H1 (cell line): Measurements from ENCODE around the gene OSM. TPM values are rescaled to one million over a fixed set of nuclear protein-coding genes. Genes with fewer than 3 reads are reported as not detected.

Source experiments
- CTCF ChIA-PET: fragments of 300-600 bp; sonication (Branson Sonifier 250); formaldehyde crosslinking; loops from one replicate; lab custom pipeline; 2021; ENCODE audit not compliant: partially characterized antibody; lab: Charles Lee
- POLR2A ChIA-PET: fragments of 300-600 bp; sonication (Branson Sonifier 250); formaldehyde crosslinking; loops from one replicate; lab custom pipeline; 2021; ENCODE audit warnings: inconsistent platforms; ENCODE audit not compliant: partially characterized antibody; lab: Charles Lee
- DNase-seq, 2 experiments: peaks; one replicate each; pipeline versions ENCODE4 v3.0.0 to v3.0.0-alpha.2; 2010 to 2022; ENCODE audit warnings: low spot score in 2 of 2, low read depth in 1 of 2, mixed read lengths in 1 of 2
- FAIRE-seq: peaks from 2 replicates; lab custom pipeline; 2011; peaks lifted over from hg19 to GRCh38; lab: Jason Lieb, UNC
- H2AFZ ChIP-seq: 2 replicates; pipeline ENCODE4 v1.8.1; 2012; ENCODE audit warnings: low read length, inconsistent platforms
- H2AK5ac ChIP-seq: 2 replicates; pipeline ENCODE4 v1.6.1; 2013; ENCODE audit warnings: low read depth, low read length
- H2BK120ac ChIP-seq: replicated peaks from 2 replicates; pipeline ENCODE3; 2013; ENCODE audit warnings: low read depth, low read length, inconsistent platforms
- H2BK12ac ChIP-seq: 2 replicates; pipeline ENCODE4 v1.6.1; 2013; ENCODE audit warnings: low read depth, low read length
- H2BK15ac ChIP-seq: 2 replicates; pipeline ENCODE4 v1.6.1; 2013; ENCODE audit warnings: low read length
- H2BK20ac ChIP-seq: 2 replicates; pipeline ENCODE4 v1.6.1; 2013; ENCODE audit warnings: low read length
- H2BK5ac ChIP-seq: 2 replicates; pipeline ENCODE4 v1.6.1; 2013; ENCODE audit warnings: low read depth, low read length
- H3K14ac ChIP-seq: 2 replicates; pipeline ENCODE4 v1.6.1; 2013; ENCODE audit warnings: inconsistent platforms; ENCODE audit not compliant: insufficient read length
- H3K18ac ChIP-seq: 2 replicates; pipeline ENCODE4 v1.6.1; 2013; ENCODE audit warnings: low read length; ENCODE audit errors: extremely low read depth
- H3K23ac ChIP-seq: 2 replicates; pipeline ENCODE4 v1.6.1; 2013; ENCODE audit warnings: inconsistent platforms; ENCODE audit not compliant: insufficient read length
- H3K23me2 ChIP-seq: 2 replicates; pipeline ENCODE4 v1.6.1; 2013; ENCODE audit warnings: low read depth, low read length
- H3K27ac ChIP-seq: 2 replicates; pipeline ENCODE4 v1.6.1; 2011; ENCODE audit warnings: low read depth, low read length, inconsistent platforms
- H3K27me3 ChIP-seq, 4 experiments: replicated peaks in 1 of 4; 1 replicate in 1 of 4; 2 replicates in 3 of 4; pipeline versions ENCODE4 v1.6.1 to v1.8.1; 2011 to 2013; ENCODE audit warnings: low read length in 3 of 4, mild to moderate bottlenecking in 3 of 4, inconsistent platforms in 2 of 4, mixed read lengths in 2 of 4, moderate library complexity in 1 of 4; ENCODE audit not compliant: control insufficient read depth in 3 of 4, insufficient read depth in 3 of 4; ENCODE audit errors: extremely low read depth in 1 of 4
- H3K36me3 ChIP-seq, 4 experiments: 2 replicates each; pipeline versions ENCODE4 v1.6.1 to v1.8.1; 2011 to 2013; ENCODE audit warnings: mild to moderate bottlenecking in 4 of 4, low read length in 3 of 4, moderate library complexity in 2 of 4, control low read depth in 1 of 4, inconsistent platforms in 1 of 4; ENCODE audit not compliant: insufficient read depth in 4 of 4, control insufficient read depth in 2 of 4
- H3K4ac ChIP-seq: replicated peaks from 2 replicates; pipeline ENCODE3; 2013; ENCODE audit warnings: low read length, low read depth, mixed read lengths, inconsistent platforms; ENCODE audit not compliant: insufficient read length
- H3K4me1 ChIP-seq, 4 experiments: replicated peaks in 1 of 4; 1 replicate in 1 of 4; 2 replicates in 3 of 4; pipeline versions ENCODE4 v1.6.1 to v1.8.1; 2011 to 2013; ENCODE audit warnings: low read length in 3 of 4, inconsistent platforms in 2 of 4, mixed read lengths in 1 of 4; ENCODE audit not compliant: insufficient read depth in 4 of 4, control insufficient read depth in 3 of 4
- H3K4me2 ChIP-seq, 2 experiments: 2 replicates each; pipeline versions ENCODE4 v1.6.1 to v1.8.1; 2011 to 2013; ENCODE audit warnings: low read depth in 2 of 2, low read length in 2 of 2, control low read depth in 1 of 2, inconsistent platforms in 1 of 2, mild to moderate bottlenecking in 1 of 2; ENCODE audit not compliant: insufficient read depth in 1 of 2
- H3K4me3 ChIP-seq, 4 experiments: fragments of 200-600, 300-600 bp in 1 of 4; sonication (generic), shearing (Covaris generic), sonication (Bioruptor Twin) in 1 of 4; 2 replicates each; pipeline versions ENCODE4 v1.5.1 to v1.8.1; 2011 to 2016; ENCODE audit warnings: low read length in 4 of 4, low read depth in 3 of 4, control low read depth in 2 of 4, inconsistent platforms in 2 of 4, mild to moderate bottlenecking in 2 of 4, mixed read lengths in 1 of 4, moderate library complexity in 1 of 4; ENCODE audit not compliant: insufficient read depth in 2 of 4; ENCODE audit errors: extremely low read depth in 1 of 4
- H3K56ac ChIP-seq: replicated peaks from 2 replicates; pipeline ENCODE3; 2013; ENCODE audit warnings: low read depth, mild to moderate bottlenecking, mixed read lengths, low read length, inconsistent platforms; ENCODE audit not compliant: insufficient read length
- H3K79me1 ChIP-seq: 2 replicates; pipeline ENCODE4 v1.6.1; 2013; ENCODE audit warnings: low read depth, low read length, control low read depth
- H3K79me2 ChIP-seq, 2 experiments: 2 replicates each; pipeline versions ENCODE4 v1.6.1 to v1.8.1; 2012 to 2013; ENCODE audit warnings: low read length in 2 of 2, mild to moderate bottlenecking in 2 of 2, inconsistent platforms in 1 of 2; ENCODE audit not compliant: insufficient read depth in 2 of 2, control insufficient read depth in 1 of 2
- H3K9ac ChIP-seq, 4 experiments: replicated peaks in 1 of 4; 1 replicate in 1 of 4; 2 replicates in 3 of 4; pipeline versions ENCODE4 v1.6.1 to v1.8.1; 2011 to 2013; ENCODE audit warnings: low read depth in 3 of 4, low read length in 3 of 4, control low read depth in 2 of 4, mild to moderate bottlenecking in 2 of 4, moderate library complexity in 2 of 4, inconsistent platforms in 1 of 4; ENCODE audit errors: extremely low read depth in 1 of 4
- H3K9me3 ChIP-seq, 2 experiments: 2 replicates each; pipeline versions ENCODE4 v1.6.1 to v1.8.1; 2012 to 2013; ENCODE audit warnings: mild to moderate bottlenecking in 2 of 2, moderate library complexity in 2 of 2, control low read depth in 1 of 2, inconsistent platforms in 1 of 2, low read depth in 1 of 2, low read length in 1 of 2, mixed read lengths in 1 of 2; ENCODE audit not compliant: insufficient read depth in 2 of 2
- H4K20me1 ChIP-seq, 2 experiments: replicated peaks in 1 of 2; 2 replicates each; pipeline versions ENCODE3 to v1.8.1; 2011 to 2013; ENCODE audit warnings: inconsistent platforms in 2 of 2, low read length in 2 of 2, mild to moderate bottlenecking in 1 of 2; ENCODE audit not compliant: insufficient read depth in 2 of 2, control insufficient read depth in 1 of 2
- H4K5ac ChIP-seq: 2 replicates; pipeline ENCODE4 v1.6.1; 2013; ENCODE audit warnings: low read length, low read depth, mixed read lengths, inconsistent platforms; ENCODE audit not compliant: insufficient read length
- H4K8ac ChIP-seq: 2 replicates; pipeline ENCODE4 v1.8.0; 2013; ENCODE audit warnings: mild to moderate bottlenecking, moderate library complexity, low read length, inconsistent platforms; ENCODE audit not compliant: insufficient read depth; ENCODE audit errors: extremely low read depth
- H4K91ac ChIP-seq: replicated peaks from 2 replicates; pipeline ENCODE3; 2013; ENCODE audit warnings: low read length, mixed read lengths, inconsistent platforms; ENCODE audit not compliant: insufficient read length
- ATF3 ChIP-seq: IDR thresholded peaks from 2 replicates; pipeline ENCODE4 v1.6.1; 2011; ENCODE audit warnings: low read depth, mild to moderate bottlenecking, low read length; ENCODE audit not compliant: insufficient read depth
- BCL11A ChIP-seq, 2 experiments: IDR thresholded peaks; one replicate each; pipeline ENCODE4 v1.6.1; 2011; ENCODE audit warnings: low read depth in 2 of 2, low read length in 2 of 2, mild to moderate bottlenecking in 2 of 2
- BRCA1 ChIP-seq: IDR thresholded peaks from 2 replicates; pipeline ENCODE4 v1.6.1; 2012; ENCODE audit warnings: low read depth, low read length, improper control_type of control experiment
- CTBP2 ChIP-seq: IDR thresholded peaks from 2 replicates; pipeline ENCODE4 v1.7.0; 2011; ENCODE audit warnings: borderline replicate concordance, mild to moderate bottlenecking, moderate library complexity, mixed read lengths, low read length; ENCODE audit not compliant: insufficient read depth, insufficient read length
- GABPA ChIP-seq: IDR thresholded peaks from 2 replicates; pipeline ENCODE4 v1.6.1; 2011; ENCODE audit warnings: mild to moderate bottlenecking, low read length, moderate library complexity, borderline replicate concordance; ENCODE audit not compliant: insufficient read depth
- JUN ChIP-seq: IDR thresholded peaks from 2 replicates; pipeline ENCODE4 v1.6.1; 2011; ENCODE audit warnings: low read depth, mild to moderate bottlenecking, improper control_type of control experiment, low read length
- MAFK ChIP-seq: IDR thresholded peaks from 2 replicates; pipeline ENCODE4 v1.6.1; 2012; ENCODE audit warnings: low read depth, mild to moderate bottlenecking, improper control_type of control experiment, low read length
- MAX ChIP-seq: IDR thresholded peaks from 2 replicates; pipeline ENCODE4 v1.6.1; 2012; ENCODE audit warnings: inconsistent platforms
- NRF1 ChIP-seq: IDR thresholded peaks from 2 replicates; pipeline ENCODE4 v1.6.1; 2011; ENCODE audit warnings: mild to moderate bottlenecking, low read depth, low read length, improper control_type of control experiment
- SAP30 ChIP-seq: fragments of 300-600 bp; sonication (generic); IDR thresholded peaks from 2 replicates; pipeline ENCODE4 v1.7.1; 2012; ENCODE audit warnings: low read length, moderate library complexity, mild to moderate bottlenecking, inconsistent platforms; ENCODE audit not compliant: insufficient read depth, insufficient replicate concordance
- SIRT6 ChIP-seq: IDR thresholded peaks from one replicate; pipeline ENCODE4 v1.7.1; 2012; ENCODE audit warnings: low read length, inconsistent platforms
- TCF12 ChIP-seq: IDR thresholded peaks from 2 replicates; pipeline ENCODE4 v1.6.1; 2011; ENCODE audit warnings: low read depth, mild to moderate bottlenecking, low read length
- WGBS, 2 experiments: shearing (Covaris generic) in 1 of 2; methylation state at CpG; one replicate each; pipeline versions ENCODE4 v1.1.6 to v1.1.7; 2013 to 2015; ENCODE audit warnings: low lambda C conversion rate in 2 of 2, mixed read lengths in 2 of 2, inconsistent platforms in 1 of 2, low coverage in 1 of 2, missing lambda C conversion rate in 1 of 2; ENCODE audit not compliant: insufficient replicate concordance in 2 of 2, insufficient coverage in 1 of 2, insufficient read length in 1 of 2; ENCODE audit errors: extremely low coverage in 1 of 2, missing lambda C conversion rate in 1 of 2; 5-methylcytosine and 5-hydroxymethylcytosine counted together
- polyA plus RNA-seq, 7 experiments: library from polyadenylated mRNA; depleted of rRNA in 3 of 7; stranded (reverse) in 5 of 7; unstranded in 2 of 7; fragments of >200 nt in 5 of 7; fragments of 200-250 nt in 2 of 7; gene quantifications; 1 replicate in 5 of 7; 2 replicates in 1 of 7; 4 replicates in 1 of 7; pipeline versions ENCODE4 v1.2.1 to v1.2.3, GENCODE V29; 2011 to 2013; ENCODE audit warnings: missing spikeins in 2 of 7, mixed read lengths in 2 of 7
- total RNA-seq: library from RNA; stranded (reverse); fragmentation: NEBNext Ultra II Directional; extraction: Animal tissue kit (Norgen Biotek cat#: 25700); gene quantifications from 2 replicates; pipeline ENCODE4 v1.2.1, GENCODE V29; 2021

Gene OSM
- total and polyA plus RNA-seq, 2 of the 8 experiments (the other 6 are each of a cell fraction or from before 2014, with no cell fraction given), result not detected

- H4K5ac ChIP-seq, result no peak overlapping the region
- H2BK12ac ChIP-seq, result no peak overlapping the region
- WGBS, 2 experiments, result 90% methylated on average over 9 of the region's 9 CpGs; no CpG with 5 or more reads in 1 of the 2 experiments
- no peak overlapping the region for H3K14ac ChIP-seq
- no peak overlapping the region for H3K4me2 ChIP-seq
- no peak overlapping the region for H3K18ac ChIP-seq
- H3K23me2 ChIP-seq, result no peaks in the 10 kb centered on the region
- no peaks in the 10 kb centered on the region for H3K36me3 ChIP-seq
- H4K91ac ChIP-seq, result no peak overlapping the region
- H3K27me3 ChIP-seq, result no peaks in the 10 kb centered on the region
- no peaks in the 10 kb centered on the region for H4K20me1 ChIP-seq
- H2BK120ac ChIP-seq, result no peak overlapping the region
- no peak overlapping the region for H3K4me3 ChIP-seq
- ChIA-PET POLR2A (interaction anchor here (0.8 kb wide), 1 partner anchor 58 kb away, joined by 3 read pairs; the partner anchor contains the start of genes CCDC157 and SF3A1), CTCF (interaction anchor here (0.9 to 5.7 kb wide), 8 partner anchors 9 to 190 kb away, joined by 3 to 31 read pairs (median 5); partner anchors contain the start of genes CASTOR1 and TBC1D10A)
- H3K4ac ChIP-seq, result no peak overlapping the region
- no peaks in the 10 kb centered on the region; a peak in 1 of 7 replicates for H3K4me1 ChIP-seq
- H3K9me3 ChIP-seq, result no peaks in the 10 kb centered on the region
- FAIRE-seq (no peak), DNase-seq (no peak)
- no peak overlapping the region for H3K23ac ChIP-seq
- H2BK5ac ChIP-seq, result no peak overlapping the region; the same call in 1 of the 2 replicates
- no peak overlapping the region for H2BK20ac ChIP-seq
- no peak overlapping the region for H2BK15ac ChIP-seq
- H3K56ac ChIP-seq, result no peak overlapping the region
- H3K9ac ChIP-seq, result no peak overlapping the region
- no peaks in the 10 kb centered on the region for H3K79me2 ChIP-seq
- no peaks in the 10 kb centered on the region for H3K79me1 ChIP-seq
- H2AFZ ChIP-seq, result no peak overlapping the region
- H2AK5ac ChIP-seq, result no peak overlapping the region
- no peak overlapping the region for H3K27ac ChIP-seq
- no peak overlapping the region for H4K8ac ChIP-seq
- TF ChIP-seq JUN (no peak), GABPA (no peak), NRF1 (no peak), MAFK (no peak), BRCA1 (no peak), TCF12 (no peak), ATF3 (no peak), SAP30 (no peak), MAX (no peak), BCL11A (IDR thresholded peaks at IDR 0.05; ENCODE audit: low read depth in 2 of 2, low read length in 2 of 2) (no peak), CTBP2 (no peak), SIRT6 (no peak)
Measured at GRCh38 chr22:30297991-30298701, 31.5 kb upstream of the OSM start.
